H1 (cell line): ENCODE measurements around the gene DKK3. TPM values are rescaled to one million over a fixed set of nuclear protein-coding genes. Genes with fewer than 3 reads are reported as not detected.

Source experiments
- CTCF ChIA-PET: fragments of 300-600 bp; sonication (Branson Sonifier 250); formaldehyde crosslinking; loops from one replicate; lab custom pipeline; 2021; ENCODE audit not compliant: partially characterized antibody; lab: Charles Lee
- POLR2A ChIA-PET: fragments of 300-600 bp; sonication (Branson Sonifier 250); formaldehyde crosslinking; loops from one replicate; lab custom pipeline; 2021; ENCODE audit warnings: inconsistent platforms; ENCODE audit not compliant: partially characterized antibody; lab: Charles Lee
- DNase-seq, 2 experiments: peaks; one replicate each; pipeline versions ENCODE4 v3.0.0 to v3.0.0-alpha.2; 2010 to 2022; ENCODE audit warnings: low spot score in 2 of 2, low read depth in 1 of 2, mixed read lengths in 1 of 2
- FAIRE-seq: peaks from 2 replicates; lab custom pipeline; 2011; peaks lifted over from hg19 to GRCh38; lab: Jason Lieb, UNC
- H2AFZ ChIP-seq: 2 replicates; pipeline ENCODE4 v1.8.1; 2012; ENCODE audit warnings: low read length, inconsistent platforms
- H2AK5ac ChIP-seq: 2 replicates; pipeline ENCODE4 v1.6.1; 2013; ENCODE audit warnings: low read depth, low read length
- H2BK120ac ChIP-seq: replicated peaks from 2 replicates; pipeline ENCODE3; 2013; ENCODE audit warnings: low read depth, low read length, inconsistent platforms
- H2BK12ac ChIP-seq: 2 replicates; pipeline ENCODE4 v1.6.1; 2013; ENCODE audit warnings: low read depth, low read length
- H2BK15ac ChIP-seq: 2 replicates; pipeline ENCODE4 v1.6.1; 2013; ENCODE audit warnings: low read length
- H2BK20ac ChIP-seq: 2 replicates; pipeline ENCODE4 v1.6.1; 2013; ENCODE audit warnings: low read length
- H2BK5ac ChIP-seq: 2 replicates; pipeline ENCODE4 v1.6.1; 2013; ENCODE audit warnings: low read depth, low read length
- H3K14ac ChIP-seq: 2 replicates; pipeline ENCODE4 v1.6.1; 2013; ENCODE audit warnings: inconsistent platforms; ENCODE audit not compliant: insufficient read length
- H3K18ac ChIP-seq: 2 replicates; pipeline ENCODE4 v1.6.1; 2013; ENCODE audit warnings: low read length; ENCODE audit errors: extremely low read depth
- H3K23ac ChIP-seq: 2 replicates; pipeline ENCODE4 v1.6.1; 2013; ENCODE audit warnings: inconsistent platforms; ENCODE audit not compliant: insufficient read length
- H3K23me2 ChIP-seq: 2 replicates; pipeline ENCODE4 v1.6.1; 2013; ENCODE audit warnings: low read depth, low read length
- H3K27ac ChIP-seq: 2 replicates; pipeline ENCODE4 v1.6.1; 2011; ENCODE audit warnings: low read depth, low read length, inconsistent platforms
- H3K27me3 ChIP-seq, 4 experiments: replicated peaks in 1 of 4; 1 replicate in 1 of 4; 2 replicates in 3 of 4; pipeline versions ENCODE4 v1.6.1 to v1.8.1; 2011 to 2013; ENCODE audit warnings: low read length in 3 of 4, mild to moderate bottlenecking in 3 of 4, inconsistent platforms in 2 of 4, mixed read lengths in 2 of 4, moderate library complexity in 1 of 4; ENCODE audit not compliant: control insufficient read depth in 3 of 4, insufficient read depth in 3 of 4; ENCODE audit errors: extremely low read depth in 1 of 4
- H3K36me3 ChIP-seq, 4 experiments: 2 replicates each; pipeline versions ENCODE4 v1.6.1 to v1.8.1; 2011 to 2013; ENCODE audit warnings: mild to moderate bottlenecking in 4 of 4, low read length in 3 of 4, moderate library complexity in 2 of 4, control low read depth in 1 of 4, inconsistent platforms in 1 of 4; ENCODE audit not compliant: insufficient read depth in 4 of 4, control insufficient read depth in 2 of 4
- H3K4ac ChIP-seq: replicated peaks from 2 replicates; pipeline ENCODE3; 2013; ENCODE audit warnings: low read length, low read depth, mixed read lengths, inconsistent platforms; ENCODE audit not compliant: insufficient read length
- H3K4me1 ChIP-seq, 4 experiments: replicated peaks in 1 of 4; 1 replicate in 1 of 4; 2 replicates in 3 of 4; pipeline versions ENCODE4 v1.6.1 to v1.8.1; 2011 to 2013; ENCODE audit warnings: low read length in 3 of 4, inconsistent platforms in 2 of 4, mixed read lengths in 1 of 4; ENCODE audit not compliant: insufficient read depth in 4 of 4, control insufficient read depth in 3 of 4
- H3K4me2 ChIP-seq, 2 experiments: 2 replicates each; pipeline versions ENCODE4 v1.6.1 to v1.8.1; 2011 to 2013; ENCODE audit warnings: low read depth in 2 of 2, low read length in 2 of 2, control low read depth in 1 of 2, inconsistent platforms in 1 of 2, mild to moderate bottlenecking in 1 of 2; ENCODE audit not compliant: insufficient read depth in 1 of 2
- H3K4me3 ChIP-seq, 4 experiments: fragments of 200-600, 300-600 bp in 1 of 4; sonication (generic), shearing (Covaris generic), sonication (Bioruptor Twin) in 1 of 4; 2 replicates each; pipeline versions ENCODE4 v1.5.1 to v1.8.1; 2011 to 2016; ENCODE audit warnings: low read length in 4 of 4, low read depth in 3 of 4, control low read depth in 2 of 4, inconsistent platforms in 2 of 4, mild to moderate bottlenecking in 2 of 4, mixed read lengths in 1 of 4, moderate library complexity in 1 of 4; ENCODE audit not compliant: insufficient read depth in 2 of 4; ENCODE audit errors: extremely low read depth in 1 of 4
- H3K56ac ChIP-seq: replicated peaks from 2 replicates; pipeline ENCODE3; 2013; ENCODE audit warnings: low read depth, mild to moderate bottlenecking, mixed read lengths, low read length, inconsistent platforms; ENCODE audit not compliant: insufficient read length
- H3K79me1 ChIP-seq: 2 replicates; pipeline ENCODE4 v1.6.1; 2013; ENCODE audit warnings: low read depth, low read length, control low read depth
- H3K79me2 ChIP-seq, 2 experiments: 2 replicates each; pipeline versions ENCODE4 v1.6.1 to v1.8.1; 2012 to 2013; ENCODE audit warnings: low read length in 2 of 2, mild to moderate bottlenecking in 2 of 2, inconsistent platforms in 1 of 2; ENCODE audit not compliant: insufficient read depth in 2 of 2, control insufficient read depth in 1 of 2
- H3K9ac ChIP-seq, 4 experiments: replicated peaks in 1 of 4; 1 replicate in 1 of 4; 2 replicates in 3 of 4; pipeline versions ENCODE4 v1.6.1 to v1.8.1; 2011 to 2013; ENCODE audit warnings: low read depth in 3 of 4, low read length in 3 of 4, control low read depth in 2 of 4, mild to moderate bottlenecking in 2 of 4, moderate library complexity in 2 of 4, inconsistent platforms in 1 of 4; ENCODE audit errors: extremely low read depth in 1 of 4
- H3K9me3 ChIP-seq, 2 experiments: 2 replicates each; pipeline versions ENCODE4 v1.6.1 to v1.8.1; 2012 to 2013; ENCODE audit warnings: mild to moderate bottlenecking in 2 of 2, moderate library complexity in 2 of 2, control low read depth in 1 of 2, inconsistent platforms in 1 of 2, low read depth in 1 of 2, low read length in 1 of 2, mixed read lengths in 1 of 2; ENCODE audit not compliant: insufficient read depth in 2 of 2
- H4K20me1 ChIP-seq, 2 experiments: replicated peaks in 1 of 2; 2 replicates each; pipeline versions ENCODE3 to v1.8.1; 2011 to 2013; ENCODE audit warnings: inconsistent platforms in 2 of 2, low read length in 2 of 2, mild to moderate bottlenecking in 1 of 2; ENCODE audit not compliant: insufficient read depth in 2 of 2, control insufficient read depth in 1 of 2
- H4K5ac ChIP-seq: 2 replicates; pipeline ENCODE4 v1.6.1; 2013; ENCODE audit warnings: low read length, low read depth, mixed read lengths, inconsistent platforms; ENCODE audit not compliant: insufficient read length
- H4K8ac ChIP-seq: 2 replicates; pipeline ENCODE4 v1.8.0; 2013; ENCODE audit warnings: mild to moderate bottlenecking, moderate library complexity, low read length, inconsistent platforms; ENCODE audit not compliant: insufficient read depth; ENCODE audit errors: extremely low read depth
- H4K91ac ChIP-seq: replicated peaks from 2 replicates; pipeline ENCODE3; 2013; ENCODE audit warnings: low read length, mixed read lengths, inconsistent platforms; ENCODE audit not compliant: insufficient read length
- ATF3 ChIP-seq: IDR thresholded peaks from 2 replicates; pipeline ENCODE4 v1.6.1; 2011; ENCODE audit warnings: low read depth, mild to moderate bottlenecking, low read length; ENCODE audit not compliant: insufficient read depth
- CBX5 ChIP-seq: fragments of 300-800, 300-1000 bp; sonication (generic); IDR thresholded peaks from 2 replicates; pipeline ENCODE4 v1.7.1; 2016; ENCODE audit warnings: antibody characterized with exemption, low read length, low read depth
- CREB1 ChIP-seq: IDR thresholded peaks from 2 replicates; pipeline ENCODE4 v1.6.1; 2012; ENCODE audit warnings: inconsistent platforms
- EZH2 ChIP-seq: fragments of 200-600 bp; sonication (generic); IDR thresholded peaks from 2 replicates; pipeline ENCODE4 v1.7.1; 2012; ENCODE audit warnings: low read depth, mild to moderate bottlenecking, moderate library complexity, low read length, inconsistent platforms; ENCODE audit not compliant: severe bottlenecking
- GTF2F1 ChIP-seq: IDR thresholded peaks from 2 replicates; pipeline ENCODE4 v1.6.1; 2012; ENCODE audit warnings: low read depth, low read length, improper control_type of control experiment, borderline replicate concordance
- JUN ChIP-seq: IDR thresholded peaks from 2 replicates; pipeline ENCODE4 v1.6.1; 2011; ENCODE audit warnings: low read depth, mild to moderate bottlenecking, improper control_type of control experiment, low read length
- POLR2A ChIP-seq, 2 experiments: IDR thresholded peaks; 1 replicate in 1 of 2; 2 replicates in 1 of 2; pipeline ENCODE4 v1.6.1; 2011; ENCODE audit warnings: low read depth in 2 of 2, low read length in 2 of 2, mild to moderate bottlenecking in 2 of 2; ENCODE audit errors: control extremely low read depth in 1 of 2
- RAD21 ChIP-seq, 2 experiments: IDR thresholded peaks in 1 of 2; conservative IDR thresholded peaks in 1 of 2; 2 replicates each; pipeline ENCODE4 v1.6.1; 2011; ENCODE audit warnings: low read depth in 2 of 2, low read length in 2 of 2, improper control_type of control experiment in 1 of 2, inconsistent platforms in 1 of 2, mild to moderate bottlenecking in 1 of 2, moderate library complexity in 1 of 2
- RNF2 ChIP-seq: fragments of 200-900, 300-1000 bp; sonication (generic); IDR thresholded peaks from 2 replicates; pipeline ENCODE4 v1.7.1; 2016; ENCODE audit warnings: borderline replicate concordance, low read depth, mild to moderate bottlenecking, antibody characterized with exemption, low read length; ENCODE audit not compliant: poor library complexity, severe bottlenecking; ENCODE audit errors: missing control alignments
- SAP30 ChIP-seq: fragments of 300-600 bp; sonication (generic); IDR thresholded peaks from 2 replicates; pipeline ENCODE4 v1.7.1; 2012; ENCODE audit warnings: low read length, moderate library complexity, mild to moderate bottlenecking, inconsistent platforms; ENCODE audit not compliant: insufficient read depth, insufficient replicate concordance
- SIRT6 ChIP-seq: IDR thresholded peaks from one replicate; pipeline ENCODE4 v1.7.1; 2012; ENCODE audit warnings: low read length, inconsistent platforms
- SP1 ChIP-seq: IDR thresholded peaks from 2 replicates; pipeline ENCODE4 v1.6.1; 2011; ENCODE audit warnings: low read depth, low read length
- SP2 ChIP-seq: IDR thresholded peaks from 2 replicates; pipeline ENCODE4 v1.6.1; 2012; ENCODE audit warnings: mild to moderate bottlenecking, low read length, inconsistent platforms
- TCF12 ChIP-seq: IDR thresholded peaks from 2 replicates; pipeline ENCODE4 v1.6.1; 2011; ENCODE audit warnings: low read depth, mild to moderate bottlenecking, low read length
- WGBS, 2 experiments: shearing (Covaris generic) in 1 of 2; methylation state at CpG; one replicate each; pipeline versions ENCODE4 v1.1.6 to v1.1.7; 2013 to 2015; ENCODE audit warnings: low lambda C conversion rate in 2 of 2, mixed read lengths in 2 of 2, inconsistent platforms in 1 of 2, low coverage in 1 of 2, missing lambda C conversion rate in 1 of 2; ENCODE audit not compliant: insufficient replicate concordance in 2 of 2, insufficient coverage in 1 of 2, insufficient read length in 1 of 2; ENCODE audit errors: extremely low coverage in 1 of 2, missing lambda C conversion rate in 1 of 2; 5-methylcytosine and 5-hydroxymethylcytosine counted together
- polyA plus RNA-seq, 7 experiments: library from polyadenylated mRNA; depleted of rRNA in 3 of 7; stranded (reverse) in 5 of 7; unstranded in 2 of 7; fragments of >200 nt in 5 of 7; fragments of 200-250 nt in 2 of 7; gene quantifications; 1 replicate in 5 of 7; 2 replicates in 1 of 7; 4 replicates in 1 of 7; pipeline versions ENCODE4 v1.2.1 to v1.2.3, GENCODE V29; 2011 to 2013; ENCODE audit warnings: missing spikeins in 2 of 7, mixed read lengths in 2 of 7
- total RNA-seq: library from RNA; stranded (reverse); fragmentation: NEBNext Ultra II Directional; extraction: Animal tissue kit (Norgen Biotek cat#: 25700); gene quantifications from 2 replicates; pipeline ENCODE4 v1.2.1, GENCODE V29; 2021

Gene DKK3
- total and polyA plus RNA-seq, 2 of the 8 experiments (the other 6 are each of a cell fraction or from before 2014, with no cell fraction given), result 30.0 to 40.1 TPM

- CTCF ChIA-PET, result interaction anchor here (1.3 kb wide), 1 partner anchor 88 kb away, joined by 4 read pairs; no protein-coding TSS in a partner anchor
- H3K27ac ChIP-seq, result no peak overlapping the region
- no peak overlapping the region for H2BK15ac ChIP-seq
- TF ChIP-seq SIRT6, result no peak
- no peak for TF ChIP-seq RNF2
- TF ChIP-seq CREB1, result no peak
- TF ChIP-seq CBX5, result no peak
- no peak for TF ChIP-seq SAP30
- no peak for TF ChIP-seq POLR2A (IDR thresholded peaks at IDR 0.05; ENCODE audit: control extremely low read depth in 1 of 2, low read depth in 2 of 2, low read length in 2 of 2)
- TF ChIP-seq JUN, result no peak
- no peak for TF ChIP-seq GTF2F1
- no peak for TF ChIP-seq EZH2
- no peak for TF ChIP-seq SP1
- no peak for TF ChIP-seq ATF3
- no peak for TF ChIP-seq RAD21 (IDR thresholded peaks at IDR 0.05 in 1 of 2, conservative IDR thresholded peaks at IDR 0.05 in 1 of 2; ENCODE audit: low read depth in 2 of 2, low read length in 2 of 2)
- no peak for TF ChIP-seq SP2
- TF ChIP-seq TCF12, result no peak
Measured at GRCh38 chr11:12020546-12020945, 12.1 kb upstream of the DKK3 start.

More at GRCh38 chr11:12020546-12020945, 12.1 kb upstream of the DKK3 start:
- H4K91ac ChIP-seq, result no peak overlapping the region
- H2BK120ac ChIP-seq, result no peak overlapping the region
- no peaks in the 10 kb centered on the region for H3K36me3 ChIP-seq
- H3K79me2 ChIP-seq, result no peaks in the 10 kb centered on the region
- no peaks in the 10 kb centered on the region for H3K23me2 ChIP-seq
- DNase-seq (no peak), FAIRE-seq (no peak)
- H3K79me1 ChIP-seq, result no peaks in the 10 kb centered on the region
- H2BK20ac ChIP-seq, result no peak overlapping the region
- no peak overlapping the region for H4K8ac ChIP-seq
- H3K4me2 ChIP-seq, result no peak overlapping the region
- no peak overlapping the region for H3K4me3 ChIP-seq
- H3K4me1 ChIP-seq, result peaks cover 0 to 3% (median 0%) of the 10 kb centered on the region in 4 experiments; a peak in 2 of 7 replicates
- no peak overlapping the region for H3K14ac ChIP-seq
- H2AK5ac ChIP-seq, result no peak overlapping the region
- no peak overlapping the region for H3K4ac ChIP-seq
- POLR2A ChIA-PET, result interaction anchor here (1.3 kb wide), 1 partner anchor 11 kb away, joined by 4 read pairs; no protein-coding TSS in a partner anchor
- H3K9ac ChIP-seq, result no peak overlapping the region
- 60% methylated on average over 2 of the region's 2 CpGs; no CpG with 5 or more reads in 1 of the 2 experiments for WGBS, 2 experiments
- no peak overlapping the region for H3K56ac ChIP-seq
- no peaks in the 10 kb centered on the region for H3K27me3 ChIP-seq
- H4K5ac ChIP-seq, result no peak overlapping the region
- H2AFZ ChIP-seq, result no peak overlapping the region
- H3K9me3 ChIP-seq, result peaks cover 13 to 14% of the 10 kb centered on the region in 2 experiments; a peak in 2 of 4 replicates
- no peak overlapping the region for H3K18ac ChIP-seq
- H3K23ac ChIP-seq, result no peak overlapping the region
- no peak overlapping the region for H2BK5ac ChIP-seq
- no peaks in the 10 kb centered on the region for H4K20me1 ChIP-seq
- H2BK12ac ChIP-seq, result no peak overlapping the region
